NCI-H146 treated with DMSO at 0.1 percent for 48 hours (cell line): ENCODE data around the gene KLK7.

Source experiments
- DNase-seq: peaks from one replicate; lab custom pipeline; 2025; ENCODE audit not compliant: unreplicated experiment; lab: John Stamatoyannopoulos, UW

KLK7 gene

GRCh38 chr19:50983625-50984292, at the start of gene KLK7:
TSS of gene KLK7 (minus strand) at chr19:50983917. CDS start at chr19:50982399, 1,518 bp downstream.
- DNase-seq = no peak

GRCh38 chr19:51031880-51032225, 48.1 kb upstream of the KLK7 start:
- no peak for DNase-seq

- DNase-seq = no peak
Measured at GRCh38 chr19:51031220-51031879, 47.6 kb upstream of the KLK7 start.

- no peak for DNase-seq
Measured at GRCh38 chr19:51030631-51031030, 46.9 kb upstream of the KLK7 start.

GRCh38 chr19:51029718-51030117, 46.0 kb upstream of the KLK7 start:
- DNase-seq = no peak

- no peak for DNase-seq
Measured at GRCh38 chr19:51027873-51028272, 44.2 kb upstream of the KLK7 start.

GRCh38 chr19:51027126-51027806, 43.5 kb upstream of the KLK7 start:
- DNase-seq = no peak

GRCh38 chr19:51026554-51026831, 42.8 kb upstream of the KLK7 start, which contains the start of gene KLK11:
TSS of gene KLK11 (minus strand) at chr19:51026616. CDS start at chr19:51025631, 985 bp downstream.
- no peak for DNase-seq

- DNase-seq = no peak
Measured at GRCh38 chr19:51025809-51026553, 42.3 kb upstream of the KLK7 start.

GRCh38 chr19:51025401-51025800, 41.7 kb upstream of the KLK7 start:
- no peak for DNase-seq

- peak; percentile 13 for DNase-seq
Measured at GRCh38 chr19:51024924-51025323, 41.2 kb upstream of the KLK7 start.

GRCh38 chr19:51023946-51024345, 40.2 kb upstream of the KLK7 start:
- no peak for DNase-seq

GRCh38 chr19:51022526-51022925, 38.8 kb upstream of the KLK7 start:
- no peak for DNase-seq

- peak; percentile 27 for DNase-seq
Measured at GRCh38 chr19:51020988-51021651, 37.4 kb upstream of the KLK7 start.

- no peak for DNase-seq
Measured at GRCh38 chr19:51019544-51019925, 35.8 kb upstream of the KLK7 start, which contains the start of gene KLK10. TSS of gene KLK10 (minus strand) at chr19:51019709. CDS start at chr19:51019130, 579 bp downstream.

GRCh38 chr19:51018745-51019543, 35.2 kb upstream of the KLK7 start:
- no peak for DNase-seq

- peak; percentile 26 for DNase-seq
Measured at GRCh38 chr19:51016798-51017683, 33.3 kb upstream of the KLK7 start.

GRCh38 chr19:51015691-51016267, 32.1 kb upstream of the KLK7 start:
- no peak for DNase-seq

GRCh38 chr19:51014242-51014641, 30.5 kb upstream of the KLK7 start:
- DNase-seq = no peak
